IMR-90 (cell line): ENCODE measurements around the gene GPATCH8. TPM values are rescaled to one million over a fixed set of nuclear protein-coding genes. Genes with fewer than 3 reads are reported as not detected.

Experiments
- ATAC-seq: fragments of 200-7000 bp; cut with Tn5 transposase; 2 replicates; pipeline ENCODE4 v1.9.1; 2020; ENCODE audit warnings: low read depth, mild to moderate bottlenecking, moderate library complexity
- BruUV-seq: library from RNA; stranded (reverse); fragments of 400-500 nt; replicated peaks from 2 replicates; lab custom pipeline; 2021; lab: Mats Ljungman, UMichigan
- CTCF ChIA-PET: fragments of 300-600 bp; formaldehyde crosslinking; extraction: SDS; loops from one replicate; lab custom pipeline; 2021; ENCODE audit warnings: antibody characterized with exemption; lab: Yijun Ruan, JAX
- POLR2A ChIA-PET: fragments of 300-600 bp; sonication (Branson Sonifier 250); formaldehyde crosslinking; loops from one replicate; lab custom pipeline; 2022; ENCODE audit warnings: antibody characterized with exemption; ENCODE audit not compliant: unreplicated experiment; lab: Charles Lee
- DNase-seq: peaks from one replicate; pipeline ENCODE4 v3.0.0; 2013
- H2AFZ ChIP-seq: replicated peaks from 2 replicates; pipeline ENCODE3; 2013; ENCODE audit warnings: low read length, mild to moderate bottlenecking; ENCODE audit not compliant: poor library complexity
- H2AK5ac ChIP-seq: 2 replicates; pipeline ENCODE4 v1.6.1; 2013; ENCODE audit warnings: low read depth, low read length, inconsistent platforms
- H2AK9ac ChIP-seq: replicated peaks from 2 replicates; pipeline ENCODE3; 2013; ENCODE audit warnings: mild to moderate bottlenecking, low read depth, low read length, moderate library complexity; ENCODE audit not compliant: poor library complexity
- H2BK120ac ChIP-seq: 2 replicates; pipeline ENCODE4 v1.6.1; 2013; ENCODE audit warnings: low read depth, low read length, inconsistent platforms
- H2BK15ac ChIP-seq: 3 replicates; pipeline ENCODE4 v1.6.1; 2013; ENCODE audit warnings: low read depth, low read length, inconsistent platforms
- H2BK20ac ChIP-seq: 2 replicates; pipeline ENCODE4 v1.6.1; 2013; ENCODE audit warnings: low read depth, mild to moderate bottlenecking, inconsistent platforms, low read length, moderate library complexity
- H2BK5ac ChIP-seq: 2 replicates; pipeline ENCODE4 v1.6.1; 2013; ENCODE audit warnings: mild to moderate bottlenecking, low read depth, low read length, inconsistent platforms; ENCODE audit not compliant: poor library complexity, severe bottlenecking
- H3K14ac ChIP-seq: replicated peaks from 2 replicates; pipeline ENCODE4 v1.6.1; 2013; ENCODE audit warnings: low read depth, low read length, inconsistent platforms
- H3K18ac ChIP-seq: 2 replicates; pipeline ENCODE4 v1.6.1; 2013; ENCODE audit warnings: low read depth, low read length, control low read depth
- H3K23ac ChIP-seq: 2 replicates; pipeline ENCODE4 v1.6.1; 2013; ENCODE audit warnings: low read depth, low read length, inconsistent platforms
- H3K27ac ChIP-seq: 2 replicates; pipeline ENCODE4 v1.5.1; 2013; ENCODE audit warnings: mild to moderate bottlenecking, control low read depth, low read length; ENCODE audit not compliant: insufficient read depth
- H3K27me3 ChIP-seq: 2 replicates; pipeline ENCODE4 v1.6.1; 2013; ENCODE audit warnings: low read length; ENCODE audit not compliant: control insufficient read depth, insufficient read depth
- H3K36me3 ChIP-seq: 2 replicates; pipeline ENCODE4 v1.6.1; 2013; ENCODE audit warnings: low read length, mixed read lengths; ENCODE audit not compliant: control insufficient read depth, insufficient read depth
- H3K4ac ChIP-seq: 2 replicates; pipeline ENCODE4 v1.6.1; 2013; ENCODE audit warnings: low read depth, low read length, inconsistent platforms
- H3K4me1 ChIP-seq: 2 replicates; pipeline ENCODE4 v1.6.1; 2013; ENCODE audit warnings: low read length, mixed read lengths; ENCODE audit not compliant: control insufficient read depth, insufficient read depth
- H3K4me2 ChIP-seq: 2 replicates; pipeline ENCODE4 v1.6.1; 2013; ENCODE audit warnings: low read depth, mild to moderate bottlenecking, control low read depth, low read length, moderate library complexity
- H3K4me3 ChIP-seq: 2 replicates; pipeline ENCODE4 v1.5.1; 2013; ENCODE audit warnings: low read depth, mild to moderate bottlenecking, control low read depth, low read length, moderate library complexity; ENCODE audit not compliant: insufficient read depth
- H3K56ac ChIP-seq: 2 replicates; pipeline ENCODE4 v1.6.1; 2013; ENCODE audit warnings: low read length, inconsistent platforms; ENCODE audit not compliant: insufficient read depth; ENCODE audit errors: extremely low read depth
- H3K79me1 ChIP-seq, 2 experiments: 2 replicates each; pipeline ENCODE4 v1.6.1; 2013; ENCODE audit warnings: low read length in 2 of 2, inconsistent platforms in 1 of 2, low read depth in 1 of 2
- H3K9ac ChIP-seq: 2 replicates; pipeline ENCODE4 v1.6.1; 2013; ENCODE audit warnings: low read depth, low read length, control low read depth
- H3K9me1 ChIP-seq: 2 replicates; pipeline ENCODE4 v1.6.1; 2013; ENCODE audit warnings: low read length, inconsistent platforms; ENCODE audit not compliant: insufficient read depth
- H3K9me3 ChIP-seq: 2 replicates; pipeline ENCODE4 v1.6.1; 2013; ENCODE audit warnings: low read length; ENCODE audit not compliant: control insufficient read depth, insufficient read depth
- H4K20me1 ChIP-seq: 2 replicates; pipeline ENCODE4 v1.6.1; 2013; ENCODE audit warnings: low read length, inconsistent platforms; ENCODE audit not compliant: insufficient read depth
- H4K5ac ChIP-seq: 2 replicates; pipeline ENCODE4 v1.6.1; 2013; ENCODE audit warnings: mild to moderate bottlenecking, low read depth, low read length, control low read depth
- H4K8ac ChIP-seq, 2 experiments: 2 replicates each; pipeline ENCODE4 v1.6.1; 2013; ENCODE audit warnings: low read depth in 2 of 2, low read length in 2 of 2, control low read depth in 1 of 2, inconsistent platforms in 1 of 2
- H4K91ac ChIP-seq: 2 replicates; pipeline ENCODE4 v1.6.1; 2013; ENCODE audit warnings: low read depth, low read length, inconsistent platforms; ENCODE audit not compliant: insufficient read depth
- BHLHE40 ChIP-seq: fragments of 150-350 bp; IDR thresholded peaks from 2 replicates; pipeline ENCODE4 v1.6.1; 2016; ENCODE audit warnings: mild to moderate bottlenecking, low read depth, low read length
- CEBPB ChIP-seq: IDR thresholded peaks from 2 replicates; pipeline ENCODE4 v1.6.1; 2012; ENCODE audit warnings: low read depth, low read length, improper control_type of control experiment
- CHD1 ChIP-seq: IDR thresholded peaks from 2 replicates; pipeline ENCODE4 v1.6.1; 2012; ENCODE audit warnings: low read depth, low read length, improper control_type of control experiment
- FOS ChIP-seq: fragments of 150-350 bp; IDR thresholded peaks from 2 replicates; pipeline ENCODE4 v1.6.1; 2016; ENCODE audit warnings: low read depth, low read length
- MAFK ChIP-seq: IDR thresholded peaks from 2 replicates; pipeline ENCODE4 v1.6.1; 2012; ENCODE audit warnings: low read depth, low read length, improper control_type of control experiment
- MAZ ChIP-seq: IDR thresholded peaks from 2 replicates; pipeline ENCODE4 v1.6.1; 2012; ENCODE audit warnings: low read depth, mild to moderate bottlenecking, low read length, improper control_type of control experiment, moderate library complexity, borderline replicate concordance
- MXI1 ChIP-seq: IDR thresholded peaks from 2 replicates; pipeline ENCODE4 v1.6.1; 2012; ENCODE audit warnings: low read depth, mild to moderate bottlenecking, low read length, moderate library complexity, borderline replicate concordance
- NFE2L2 ChIP-seq: fragments of 150-350 bp; IDR thresholded peaks from 2 replicates; pipeline ENCODE4 v1.6.1; 2016; ENCODE audit warnings: low read depth, mild to moderate bottlenecking, low read length
- POLR2A ChIP-seq: IDR thresholded peaks from 2 replicates; pipeline ENCODE4 v1.6.1; 2012; ENCODE audit warnings: mild to moderate bottlenecking, low read depth, low read length
- RAD21 ChIP-seq: IDR thresholded peaks from 2 replicates; pipeline ENCODE4 v1.6.1; 2012; ENCODE audit warnings: low read length, improper control_type of control experiment
- RCOR1 ChIP-seq: IDR thresholded peaks from 2 replicates; pipeline ENCODE4 v1.6.1; 2012; ENCODE audit warnings: mild to moderate bottlenecking, low read length, improper control_type of control experiment; ENCODE audit not compliant: insufficient replicate concordance
- RFX5 ChIP-seq: IDR thresholded peaks from 2 replicates; pipeline ENCODE4 v1.8.0; 2012; ENCODE audit warnings: low read depth, mild to moderate bottlenecking, low read length, moderate library complexity
- SMC3 ChIP-seq: fragments of 150-350 bp; IDR thresholded peaks from 2 replicates; pipeline ENCODE4 v1.6.1; 2016; ENCODE audit warnings: low read depth, mild to moderate bottlenecking, antibody characterized with exemption, low read length, moderate library complexity
- WGBS, 2 experiments: methylation state at CpG; one replicate each; pipeline versions ENCODE4 v1.1.5 to v1.1.7; 2013; ENCODE audit warnings: missing lambda C conversion rate in 2 of 2; ENCODE audit not compliant: insufficient read length in 1 of 2; ENCODE audit errors: extremely low coverage in 2 of 2; 5-methylcytosine and 5-hydroxymethylcytosine counted together
- dilution Hi-C: fragments of 300-500 bp; cut with HindIII; formaldehyde crosslinking; loops from one replicate; pipeline ENCODE4 v1.14.3; 2018; ENCODE audit warnings: low sequenced_read_pairs; ENCODE audit not compliant: unreplicated experiment
- in situ Hi-C: fragments of 300-500 bp; cut with MboI; formaldehyde crosslinking; loops from 3 replicates; pipeline ENCODE4 v1.14.3; 2019; ENCODE audit warnings: low sequenced_read_pairs, inconsistent platforms, mixed read lengths
- intact Hi-C: fragments of 100-400 bp; cut with micrococcal nuclease; formaldehyde crosslinking; loops from 2 replicates; pipeline ENCODE4 v1.10.0; 2022
- polyA plus RNA-seq, 3 experiments: library from polyadenylated mRNA; depleted of rRNA; stranded (reverse); fragments of >200 nt; gene quantifications; 2 replicates each; pipeline ENCODE4 v1.2.3, GENCODE V29; 2012; ENCODE audit warnings: low replicate concordance in 1 of 3
- total RNA-seq: library from RNA; depleted of rRNA; stranded (reverse); fragments of >200 nt; gene quantifications from 2 replicates; pipeline ENCODE4 v1.2.3, GENCODE V29; 2012
- TF ChIP-seq, protein P1 (sequence below): conservative IDR thresholded peaks from 2 replicates; pipeline ENCODE4 v1.5.1; 2012; ENCODE audit warnings: mild to moderate bottlenecking, low read depth, low read length, improper control_type of control experiment
- TF ChIP-seq, protein P2 (sequence below): fragments of 150-350 bp; IDR thresholded peaks from 2 replicates; pipeline ENCODE4 v1.6.1; 2017; ENCODE audit warnings: mild to moderate bottlenecking, antibody characterized with exemption, low read length, low read depth

Gene GPATCH8
- total and polyA plus RNA-seq, 2 of the 4 experiments (the other 2 are of a cell fraction): 8.8 to 13.2 TPM

DNA sequence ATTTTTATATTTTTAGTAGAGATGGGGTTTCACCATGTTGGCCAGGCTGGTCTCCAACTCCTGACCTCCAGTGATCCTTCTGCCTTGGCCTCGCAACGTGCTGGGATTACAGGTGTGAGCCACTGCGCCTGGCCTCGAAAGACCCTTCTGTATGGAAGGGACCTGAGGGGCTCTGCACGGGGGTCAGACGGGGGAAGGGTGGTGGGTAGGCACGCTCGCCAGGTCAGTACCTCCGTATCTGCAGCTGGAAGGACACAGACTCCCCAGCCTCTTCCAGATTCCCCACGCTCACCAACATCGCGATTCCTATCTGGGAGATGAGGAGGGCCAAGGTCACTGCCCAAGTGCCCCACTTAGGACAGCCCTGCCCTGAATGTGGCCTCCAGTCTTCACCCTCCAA is 126.4 kb downstream of the GPATCH8 start:
- CTCF ChIA-PET: interaction anchor here (0.7 to 1.5 kb wide), 4 partner anchors 10 to 152 kb away, joined by 3 to 6 read pairs (median 4); partner anchors contain the start of gene FAM171A2
- 97% methylated on average over 5 of the region's 12 CpGs; no CpG with 5 or more reads in 1 of the 2 experiments for WGBS, 2 experiments
- H3K4me1 ChIP-seq: peaks cover 2% of the 10 kb centered on the region; the same call in 1 of the 2 replicates

More for the DNA sequence above, 126.4 kb downstream of the GPATCH8 start:
- H2AFZ ChIP-seq: no peak overlapping the region
- no TSS peak for BruUV-seq
- H2BK5ac ChIP-seq: no peak overlapping the region
- no peaks in the 10 kb centered on the region for H3K79me1 ChIP-seq
- no peaks in the 10 kb centered on the region for H3K36me3 ChIP-seq
- no peak overlapping the region for H3K27ac ChIP-seq
- H3K9me3 ChIP-seq: no peaks in the 10 kb centered on the region
- H2BK20ac ChIP-seq: no peak overlapping the region
- H3K9ac ChIP-seq: no peak overlapping the region
- H4K20me1 ChIP-seq: no peaks in the 10 kb centered on the region
- TF ChIP-seq POLR2A (no peak), SMC3 (no peak), RCOR1 (no peak), MAZ (no peak), CEBPB (no peak), CHD1 (no peak), MXI1 (no peak), RFX5 (no peak), FOS (no peak), MAFK (no peak), BHLHE40 (no peak), RAD21 (no peak), NFE2L2 (no peak)
- TF ChIP-seq, protein P1, sequence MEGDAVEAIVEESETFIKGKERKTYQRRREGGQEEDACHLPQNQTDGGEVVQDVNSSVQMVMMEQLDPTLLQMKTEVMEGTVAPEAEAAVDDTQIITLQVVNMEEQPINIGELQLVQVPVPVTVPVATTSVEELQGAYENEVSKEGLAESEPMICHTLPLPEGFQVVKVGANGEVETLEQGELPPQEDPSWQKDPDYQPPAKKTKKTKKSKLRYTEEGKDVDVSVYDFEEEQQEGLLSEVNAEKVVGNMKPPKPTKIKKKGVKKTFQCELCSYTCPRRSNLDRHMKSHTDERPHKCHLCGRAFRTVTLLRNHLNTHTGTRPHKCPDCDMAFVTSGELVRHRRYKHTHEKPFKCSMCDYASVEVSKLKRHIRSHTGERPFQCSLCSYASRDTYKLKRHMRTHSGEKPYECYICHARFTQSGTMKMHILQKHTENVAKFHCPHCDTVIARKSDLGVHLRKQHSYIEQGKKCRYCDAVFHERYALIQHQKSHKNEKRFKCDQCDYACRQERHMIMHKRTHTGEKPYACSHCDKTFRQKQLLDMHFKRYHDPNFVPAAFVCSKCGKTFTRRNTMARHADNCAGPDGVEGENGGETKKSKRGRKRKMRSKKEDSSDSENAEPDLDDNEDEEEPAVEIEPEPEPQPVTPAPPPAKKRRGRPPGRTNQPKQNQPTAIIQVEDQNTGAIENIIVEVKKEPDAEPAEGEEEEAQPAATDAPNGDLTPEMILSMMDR: no peak
- TF ChIP-seq, protein P2, sequence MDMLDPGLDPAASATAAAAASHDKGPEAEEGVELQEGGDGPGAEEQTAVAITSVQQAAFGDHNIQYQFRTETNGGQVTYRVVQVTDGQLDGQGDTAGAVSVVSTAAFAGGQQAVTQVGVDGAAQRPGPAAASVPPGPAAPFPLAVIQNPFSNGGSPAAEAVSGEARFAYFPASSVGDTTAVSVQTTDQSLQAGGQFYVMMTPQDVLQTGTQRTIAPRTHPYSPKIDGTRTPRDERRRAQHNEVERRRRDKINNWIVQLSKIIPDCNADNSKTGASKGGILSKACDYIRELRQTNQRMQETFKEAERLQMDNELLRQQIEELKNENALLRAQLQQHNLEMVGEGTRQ: no peak
- H3K9me1 ChIP-seq: 0 out of 2 replicates have a peak, but pooled peaks cover 5% of the 10 kb centered on the region
- H2BK15ac ChIP-seq: no peak overlapping the region
- no peak overlapping the region for H3K18ac ChIP-seq
- H3K14ac ChIP-seq: no peak overlapping the region
- dilution Hi-C loops: no loop called here
- H3K4me3 ChIP-seq: no peak overlapping the region
- POLR2A ChIA-PET: no interaction called here
- no peak overlapping the region for H2AK9ac ChIP-seq
- H4K5ac ChIP-seq: no peak overlapping the region
- ATAC-seq: no peak
- no peak overlapping the region for H3K23ac ChIP-seq
- no peak for DNase-seq
- H2AK5ac ChIP-seq: no peak overlapping the region
- H3K27me3 ChIP-seq: peaks cover 18% of the 10 kb centered on the region
- H2BK120ac ChIP-seq: no peak overlapping the region
- H3K4me2 ChIP-seq: no peak overlapping the region
- intact Hi-C loops: no loop called here
- H4K8ac ChIP-seq: no peak overlapping the region
- H3K4ac ChIP-seq: no peak overlapping the region
- H4K91ac ChIP-seq: no peak overlapping the region
- in situ Hi-C loops: no loop called here
- H3K56ac ChIP-seq: no peak overlapping the region
